Measurements from ENCODE around the gene TDRD5. TPM values are rescaled to one million over a fixed set of nuclear protein-coding genes. Genes with fewer than 3 reads are reported as not detected.

Gene TDRD5
- total RNA-seq, 6 experiments from 2014 or later = not detected

DNA sequence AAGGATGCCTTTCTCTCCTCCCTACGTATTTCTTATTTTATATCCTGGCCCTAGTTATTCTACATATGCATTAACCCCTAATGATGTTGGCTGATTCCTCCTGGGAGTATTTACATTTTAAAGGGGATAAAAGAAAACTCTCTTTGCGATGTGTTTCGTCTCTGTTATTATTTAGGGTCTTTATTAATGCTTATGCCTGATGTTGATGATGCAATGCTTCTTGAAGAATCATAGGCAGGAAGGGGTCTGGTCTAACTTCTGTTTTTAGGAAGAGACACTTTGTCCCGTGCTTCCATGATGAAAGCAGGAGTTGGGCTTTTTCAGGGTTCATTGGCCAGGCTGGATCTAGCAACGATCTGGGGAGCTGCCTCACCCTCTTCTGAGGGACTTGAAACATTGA, 15.1 kb upstream of the TDRD5 start:
- H3K36me3 Mint-ChIP-seq (ENCODE audit: low read depth) = no peaks in the 10 kb centered on the region
- no peak for DNase-seq
- H3K9me3 Mint-ChIP-seq = no peaks in the 10 kb centered on the region
- H3K4me3 Mint-ChIP-seq = no peak overlapping the region
- peaks cover 25% of the 10 kb centered on the region for H3K27me3 Mint-ChIP-seq (ENCODE audit: insufficient read depth)
- TF ChIP-seq, protein P1, sequence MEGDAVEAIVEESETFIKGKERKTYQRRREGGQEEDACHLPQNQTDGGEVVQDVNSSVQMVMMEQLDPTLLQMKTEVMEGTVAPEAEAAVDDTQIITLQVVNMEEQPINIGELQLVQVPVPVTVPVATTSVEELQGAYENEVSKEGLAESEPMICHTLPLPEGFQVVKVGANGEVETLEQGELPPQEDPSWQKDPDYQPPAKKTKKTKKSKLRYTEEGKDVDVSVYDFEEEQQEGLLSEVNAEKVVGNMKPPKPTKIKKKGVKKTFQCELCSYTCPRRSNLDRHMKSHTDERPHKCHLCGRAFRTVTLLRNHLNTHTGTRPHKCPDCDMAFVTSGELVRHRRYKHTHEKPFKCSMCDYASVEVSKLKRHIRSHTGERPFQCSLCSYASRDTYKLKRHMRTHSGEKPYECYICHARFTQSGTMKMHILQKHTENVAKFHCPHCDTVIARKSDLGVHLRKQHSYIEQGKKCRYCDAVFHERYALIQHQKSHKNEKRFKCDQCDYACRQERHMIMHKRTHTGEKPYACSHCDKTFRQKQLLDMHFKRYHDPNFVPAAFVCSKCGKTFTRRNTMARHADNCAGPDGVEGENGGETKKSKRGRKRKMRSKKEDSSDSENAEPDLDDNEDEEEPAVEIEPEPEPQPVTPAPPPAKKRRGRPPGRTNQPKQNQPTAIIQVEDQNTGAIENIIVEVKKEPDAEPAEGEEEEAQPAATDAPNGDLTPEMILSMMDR (IDR thresholded peaks at IDR 0.05) = no peak
- no peaks in the 10 kb centered on the region; the same call in 1 of the 2 replicates for H3K4me1 Mint-ChIP-seq (ENCODE audit: low read depth)
- H3K27ac Mint-ChIP-seq = no peak overlapping the region

DNA sequence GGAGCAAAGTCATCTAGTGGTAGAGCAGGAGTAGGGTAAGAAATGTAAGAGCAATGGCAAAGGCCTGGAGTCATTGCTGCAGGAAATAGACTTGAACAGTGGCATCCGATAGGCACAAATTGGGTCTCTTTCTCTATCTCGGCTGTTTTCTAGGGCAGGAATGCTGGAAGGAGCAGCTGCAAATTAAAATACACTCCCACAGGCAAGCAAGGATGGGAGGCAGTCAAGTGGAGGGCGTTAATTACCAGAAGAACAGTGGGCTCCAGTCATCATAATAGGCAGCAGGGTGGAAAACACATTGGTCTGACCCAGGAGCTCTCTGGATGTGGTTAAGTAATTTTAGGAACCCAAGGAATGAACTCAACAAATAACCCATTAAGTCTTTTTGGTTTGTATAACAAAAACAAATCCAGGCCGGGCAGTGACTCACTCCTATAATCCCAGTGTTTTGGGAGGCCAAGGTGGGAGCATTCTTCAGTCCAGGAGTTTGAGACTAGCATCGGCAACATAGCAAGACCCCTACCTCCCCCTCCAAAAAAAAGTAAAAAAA, 7.8 kb upstream of the TDRD5 start:
- TF ChIP-seq, protein P1 (IDR thresholded peaks at IDR 0.05) = no peak
- no peaks in the 10 kb centered on the region for H3K9me3 Mint-ChIP-seq
- H3K4me3 Mint-ChIP-seq = no peak overlapping the region
- H3K27me3 Mint-ChIP-seq (ENCODE audit: insufficient read depth) = peaks cover 17% of the 10 kb centered on the region
- H3K27ac Mint-ChIP-seq = no peak overlapping the region
- H3K36me3 Mint-ChIP-seq (ENCODE audit: low read depth) = no peaks in the 10 kb centered on the region
- no peak for DNase-seq
- H3K4me1 Mint-ChIP-seq (ENCODE audit: low read depth) = no peaks in the 10 kb centered on the region

DNA sequence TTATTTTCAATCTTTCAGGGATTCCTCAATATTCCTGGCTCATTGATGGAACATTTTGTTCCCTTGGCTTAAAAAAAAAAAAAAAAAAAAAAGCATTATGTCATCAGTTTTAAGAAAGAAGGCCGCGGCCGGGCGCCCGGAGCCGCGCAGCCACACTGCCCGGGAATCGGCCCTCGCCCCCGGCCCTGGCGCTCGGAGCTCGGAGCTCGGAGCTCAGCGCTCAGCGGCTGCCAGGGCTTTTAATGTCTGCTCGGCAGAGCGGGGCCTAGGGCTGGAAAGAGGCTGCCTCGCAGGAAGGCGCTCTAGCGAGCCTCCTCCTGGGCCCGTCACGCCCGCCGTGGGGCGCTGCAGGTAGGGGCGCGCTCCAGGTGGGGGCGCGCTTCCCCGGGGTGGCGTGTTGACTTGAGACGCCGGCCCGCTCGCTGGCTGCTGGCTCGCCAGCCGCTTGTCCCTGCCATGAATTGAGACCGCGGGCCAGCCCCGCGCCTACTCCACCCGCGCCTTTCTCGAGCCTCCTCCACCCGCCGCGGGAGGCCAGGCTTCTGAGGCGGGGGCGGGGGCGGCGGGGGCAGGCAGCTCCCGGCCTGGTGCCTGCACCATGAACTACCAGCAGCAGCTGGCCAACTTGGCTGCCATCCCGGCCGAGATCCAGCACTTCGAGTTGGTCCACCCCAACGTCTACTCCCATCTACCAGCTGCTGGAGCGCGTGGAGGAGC, 5.4 kb upstream of the TDRD5 start:
- Mint-ChIP-seq H3K36me3 (ENCODE audit: low read depth) (no peaks in the 10 kb centered on the region), H3K27ac (no peak overlapping the region), H3K9me3 (no peaks in the 10 kb centered on the region), H3K4me3 (no peak overlapping the region), H3K4me1 (ENCODE audit: low read depth) (no peaks in the 10 kb centered on the region), H3K27me3 (ENCODE audit: insufficient read depth) (peaks cover 9% of the 10 kb centered on the region)
- DNase-seq = no peak
- TF ChIP-seq, protein P1 (IDR thresholded peaks at IDR 0.05) = peak; percentile 50

DNA sequence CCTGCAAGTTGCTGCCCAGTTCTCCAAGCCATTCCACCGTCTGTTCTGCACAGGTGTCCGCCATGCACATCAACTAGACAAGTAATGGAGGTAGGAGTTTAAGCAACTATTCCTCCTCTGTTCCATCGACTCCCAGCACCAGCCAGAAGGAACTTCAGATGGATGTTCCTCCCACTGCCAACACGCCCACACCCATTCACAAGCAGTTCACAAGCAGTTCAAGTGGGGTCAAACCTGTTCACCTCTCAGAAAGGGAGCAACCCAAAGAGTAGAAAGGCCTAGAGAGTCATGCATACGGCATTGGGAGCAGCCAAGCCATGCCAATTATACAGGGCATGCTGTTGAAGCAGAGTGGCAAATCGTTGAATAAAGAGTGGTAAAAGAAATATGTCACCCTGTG, 4.3 kb upstream of the TDRD5 start:
- Mint-ChIP-seq H3K36me3 (ENCODE audit: low read depth) (no peaks in the 10 kb centered on the region), H3K27ac (no peak overlapping the region), H3K4me3 (no peak overlapping the region), H3K27me3 (ENCODE audit: insufficient read depth) (peaks cover 12% of the 10 kb centered on the region), H3K4me1 (ENCODE audit: low read depth) (no peaks in the 10 kb centered on the region), H3K9me3 (no peaks in the 10 kb centered on the region)
- DNase-seq = no peak
- TF ChIP-seq, protein P1 (IDR thresholded peaks at IDR 0.05) = no peak

DNA sequence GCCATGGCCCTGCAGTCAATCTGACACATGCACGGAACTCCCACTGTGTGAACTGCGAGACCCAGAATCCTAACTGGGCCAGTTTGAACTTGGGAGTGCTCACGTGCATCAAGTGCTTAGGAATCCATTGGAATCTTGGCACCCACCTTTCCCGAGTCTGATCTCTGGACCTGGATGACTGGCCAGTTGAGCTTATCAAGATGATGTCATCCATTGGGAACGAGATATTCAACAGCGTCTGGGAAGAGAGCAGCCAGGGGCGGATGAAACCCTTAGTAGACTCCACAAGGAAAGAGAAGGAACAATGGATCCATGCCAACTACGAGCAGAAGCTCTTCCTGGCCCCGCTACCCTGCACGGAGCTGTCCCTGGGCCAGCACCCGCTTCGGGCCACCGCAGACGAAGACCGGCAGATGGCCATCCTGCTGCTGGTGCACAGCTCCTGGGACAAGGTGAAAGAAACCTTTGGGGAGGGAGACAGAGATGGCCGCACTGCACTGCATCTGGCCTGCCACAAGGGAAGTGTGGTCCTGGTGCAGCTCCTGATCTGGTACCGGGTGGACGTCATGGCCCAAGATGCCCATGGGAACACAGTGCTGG, 3.1 kb upstream of the TDRD5 start:
- TF ChIP-seq, protein P1 (IDR thresholded peaks at IDR 0.05) = no peak
- Mint-ChIP-seq H3K27ac (no peak overlapping the region), H3K9me3 (no peaks in the 10 kb centered on the region), H3K4me3 (no peak overlapping the region), H3K36me3 (ENCODE audit: low read depth) (no peaks in the 10 kb centered on the region), H3K27me3 (ENCODE audit: insufficient read depth) (peaks cover 15% of the 10 kb centered on the region), H3K4me1 (ENCODE audit: low read depth) (no peaks in the 10 kb centered on the region)
- DNase-seq = no peak
